PC-9 (cell line): ENCODE data around the gene FN3KRP. TPM values are rescaled to one million over a fixed set of nuclear protein-coding genes. Genes with fewer than 3 reads are reported as not detected.

Experiments used
- BruUV-seq: library from RNA; stranded (reverse); fragments of 400-500 nt; replicated peaks from 2 replicates; lab custom pipeline; 2021; lab: Mats Ljungman, UMichigan
- CTCF ChIA-PET: fragments of 300-600 bp; sonication (Branson Sonifier 250); formaldehyde crosslinking; loops from one replicate; lab custom pipeline; 2022; ENCODE audit warnings: antibody characterized with exemption; lab: Charles Lee
- POLR2A ChIA-PET: fragments of 300-600 bp; sonication (Branson Sonifier 250); formaldehyde crosslinking; loops from one replicate; lab custom pipeline; 2022; ENCODE audit warnings: antibody characterized with exemption; ENCODE audit not compliant: unreplicated experiment; lab: Charles Lee
- DNase-seq, 2 experiments: peaks; one replicate each; pipeline versions ENCODE4 v3.0.0 to v3.0.0-alpha.2; 2015 to 2022; ENCODE audit warnings: mixed read lengths in 1 of 2
- H2AFZ ChIP-seq: fragments of 200-600 bp; sonication (generic); 2 replicates; pipeline ENCODE4 v1.8.1; 2017; ENCODE audit warnings: antibody characterized with exemption
- H3F3A ChIP-seq: fragments of 200-600 bp; sonication (generic); 2 replicates; pipeline ENCODE4 v1.8.1; 2017; ENCODE audit warnings: antibody characterized with exemption, mild to moderate bottlenecking, low read depth; ENCODE audit not compliant: insufficient read depth
- H3K27ac ChIP-seq: fragments of 200-600 bp; sonication (generic); 2 replicates; pipeline ENCODE4 v1.6.1; 2016; ENCODE audit warnings: mixed run types
- H3K27me3 ChIP-seq: fragments of 200-600 bp; sonication (generic); 2 replicates; pipeline ENCODE4 v1.6.1; 2016; ENCODE audit warnings: low read depth, mixed run types; ENCODE audit not compliant: insufficient read depth
- H3K36me3 ChIP-seq: fragments of 200-600 bp; sonication (generic); 2 replicates; pipeline ENCODE4 v1.6.1; 2016; ENCODE audit warnings: low read depth, mixed run types
- H3K4me1 ChIP-seq: fragments of 200-600 bp; sonication (generic); replicated peaks from 2 replicates; pipeline ENCODE4 v1.6.1; 2016; ENCODE audit warnings: mixed run types; ENCODE audit not compliant: insufficient read depth
- H3K4me2 ChIP-seq: fragments of 200-600 bp; sonication (generic); 2 replicates; pipeline ENCODE4 v1.6.1; 2017; ENCODE audit warnings: mixed run types
- H3K4me3 ChIP-seq: fragments of 200-600 bp; sonication (generic); 2 replicates; pipeline ENCODE4 v1.6.1; 2016; ENCODE audit warnings: mixed run types
- H3K79me2 ChIP-seq: fragments of 200-600 bp; sonication (generic); 2 replicates; pipeline ENCODE4 v1.6.1; 2017; ENCODE audit warnings: low read depth, mixed run types
- H3K9me2 ChIP-seq: fragments of 200-600 bp; sonication (generic); 2 replicates; pipeline ENCODE4 v1.8.1; 2017; ENCODE audit warnings: mild to moderate bottlenecking; ENCODE audit not compliant: insufficient read depth
- H3K9me3 ChIP-seq: fragments of 200-600 bp; sonication (generic); 2 replicates; pipeline ENCODE4 v1.8.1; 2016; ENCODE audit warnings: low read depth; ENCODE audit not compliant: insufficient read depth
- H4K20me1 ChIP-seq: fragments of 200-600 bp; sonication (generic); 2 replicates; pipeline ENCODE4 v1.8.1; 2017; ENCODE audit not compliant: insufficient read depth
- EZH2 ChIP-seq: fragments of 200-600 bp; sonication (generic); IDR thresholded peaks from 2 replicates; pipeline ENCODE4 v1.8.0; 2017; ENCODE audit warnings: antibody characterized with exemption, low read depth
- intact Hi-C: fragments of 100-400 bp; cut with micrococcal nuclease; formaldehyde crosslinking; loops from one replicate; pipeline ENCODE4 v1.10.0; 2022; ENCODE audit not compliant: unreplicated experiment
- total RNA-seq: library from RNA; stranded (reverse); gene quantifications from 2 replicates; pipeline ENCODE4 v1.2.3, GENCODE V29; 2021
- TF ChIP-seq, protein P1 (sequence below): fragments of 200-600 bp; sonication (generic); conservative IDR thresholded peaks from 2 replicates; pipeline ENCODE4 v1.6.1; 2017; ENCODE audit warnings: mixed run types, antibody characterized with exemption, mild to moderate bottlenecking, moderate library complexity

Gene FN3KRP
- total RNA-seq, 1 experiment from 2014 or later, result 28.8 TPM

- H3K9me2 ChIP-seq, result no peaks in the 10 kb centered on the region
- H2AFZ ChIP-seq, result no peak overlapping the region
- no peak overlapping the region for H3K27ac ChIP-seq
- H3K27me3 ChIP-seq, result no peaks in the 10 kb centered on the region
- H3K4me3 ChIP-seq, result peak overlapping the region; percentile 75; the same call in 1 of the 2 replicates
- no peak for DNase-seq
- H3K9me3 ChIP-seq, result no peaks in the 10 kb centered on the region
- POLR2A ChIA-PET, result no interaction called here
- no peaks in the 10 kb centered on the region for H3K4me1 ChIP-seq
- H3F3A ChIP-seq, result no peaks in the 10 kb centered on the region
- no peaks in the 10 kb centered on the region; the same call in 1 of the 2 replicates for H4K20me1 ChIP-seq
- H3K79me2 ChIP-seq, result 0 out of 2 replicates have a peak, but pooled peaks cover 11% of the 10 kb centered on the region
- BruUV-seq, result TSS peak; percentile 54
- CTCF ChIA-PET, result no interaction called here
- no peak for TF ChIP-seq EZH2
- TF ChIP-seq, protein P1, sequence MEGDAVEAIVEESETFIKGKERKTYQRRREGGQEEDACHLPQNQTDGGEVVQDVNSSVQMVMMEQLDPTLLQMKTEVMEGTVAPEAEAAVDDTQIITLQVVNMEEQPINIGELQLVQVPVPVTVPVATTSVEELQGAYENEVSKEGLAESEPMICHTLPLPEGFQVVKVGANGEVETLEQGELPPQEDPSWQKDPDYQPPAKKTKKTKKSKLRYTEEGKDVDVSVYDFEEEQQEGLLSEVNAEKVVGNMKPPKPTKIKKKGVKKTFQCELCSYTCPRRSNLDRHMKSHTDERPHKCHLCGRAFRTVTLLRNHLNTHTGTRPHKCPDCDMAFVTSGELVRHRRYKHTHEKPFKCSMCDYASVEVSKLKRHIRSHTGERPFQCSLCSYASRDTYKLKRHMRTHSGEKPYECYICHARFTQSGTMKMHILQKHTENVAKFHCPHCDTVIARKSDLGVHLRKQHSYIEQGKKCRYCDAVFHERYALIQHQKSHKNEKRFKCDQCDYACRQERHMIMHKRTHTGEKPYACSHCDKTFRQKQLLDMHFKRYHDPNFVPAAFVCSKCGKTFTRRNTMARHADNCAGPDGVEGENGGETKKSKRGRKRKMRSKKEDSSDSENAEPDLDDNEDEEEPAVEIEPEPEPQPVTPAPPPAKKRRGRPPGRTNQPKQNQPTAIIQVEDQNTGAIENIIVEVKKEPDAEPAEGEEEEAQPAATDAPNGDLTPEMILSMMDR, result no peak
- peak overlapping the region; percentile 84 for H3K4me2 ChIP-seq
- intact Hi-C loops, result no loop called here
- H3K36me3 ChIP-seq, result no peaks in the 10 kb centered on the region
Observed at GRCh38 chr17:82753201-82753464, 36.6 kb downstream of the FN3KRP start.

DNA sequence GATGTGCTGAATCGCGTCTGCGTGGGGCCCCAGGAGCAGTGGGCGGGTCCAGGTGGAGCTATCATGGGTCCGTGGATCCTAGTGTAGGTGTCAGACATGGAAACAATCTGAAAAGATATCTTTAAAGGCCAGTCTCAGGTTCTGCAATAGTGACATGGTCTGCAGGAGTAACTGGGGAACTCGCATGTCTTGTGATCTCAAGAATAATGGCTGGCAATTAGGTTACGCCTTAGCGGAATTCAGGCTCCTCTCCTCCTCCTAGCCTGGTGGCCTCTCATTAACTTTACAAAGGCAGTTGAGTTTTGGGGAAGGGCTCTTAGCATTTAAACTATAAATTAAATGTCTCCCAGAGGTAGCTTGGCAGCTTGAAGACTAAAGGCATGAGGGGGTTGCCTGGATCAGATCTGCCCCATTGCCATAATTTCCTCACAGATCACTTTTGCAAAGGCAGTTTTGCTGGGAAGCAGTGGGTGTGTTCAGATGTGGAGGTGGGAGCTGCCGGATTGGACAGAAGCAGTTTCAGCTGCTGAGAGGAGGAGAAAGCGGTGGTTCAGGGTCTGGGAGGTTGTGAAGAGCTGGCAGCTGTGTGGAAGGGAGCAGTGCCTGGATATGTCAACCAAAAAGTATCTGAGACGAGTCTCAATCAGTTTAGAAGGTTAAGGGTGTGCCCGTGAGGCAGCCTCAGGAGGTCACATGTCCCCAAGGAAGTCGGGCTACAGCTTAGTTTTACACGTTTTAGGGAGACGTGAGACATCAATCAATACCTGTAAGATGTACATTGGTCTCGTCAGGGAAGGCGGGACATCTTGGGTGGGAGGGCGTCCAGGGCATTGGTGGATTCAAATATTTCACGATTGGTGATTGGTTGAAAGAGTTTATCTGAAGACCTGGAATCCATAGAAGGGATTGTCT, 38.0 kb downstream of the FN3KRP start:
- H3K4me3 ChIP-seq, result no peak overlapping the region

GRCh38 chr17:82756166-82756565, 39.7 kb downstream of the FN3KRP start:
- H3K9me3 ChIP-seq, result no peaks in the 10 kb centered on the region
- DNase-seq, result no peak
- H2AFZ ChIP-seq, result no peak overlapping the region
- intact Hi-C loops, result no loop called here
- ChIA-PET CTCF (no interaction called here), POLR2A (interaction anchor here (0.6 kb wide), 1 partner anchor 24 kb away, joined by 9 read pairs; no protein-coding TSS in a partner anchor)
- H3K27me3 ChIP-seq, result no peaks in the 10 kb centered on the region
- H3F3A ChIP-seq, result no peaks in the 10 kb centered on the region
- TF ChIP-seq EZH2, result no peak
- TF ChIP-seq, protein P1, result no peak
- H3K79me2 ChIP-seq, result 0 out of 2 replicates have a peak, but pooled peaks cover 11% of the 10 kb centered on the region
- no peaks in the 10 kb centered on the region; the same call in 1 of the 2 replicates for H4K20me1 ChIP-seq
- H3K4me1 ChIP-seq, result no peaks in the 10 kb centered on the region
- H3K36me3 ChIP-seq, result no peaks in the 10 kb centered on the region
- H3K9me2 ChIP-seq, result no peaks in the 10 kb centered on the region
- no peak overlapping the region for H3K4me3 ChIP-seq
- H3K27ac ChIP-seq, result no peak overlapping the region
- no TSS peak for BruUV-seq
- no peak overlapping the region for H3K4me2 ChIP-seq

More for the DNA sequence above, 38.0 kb downstream of the FN3KRP start:
- POLR2A ChIA-PET, result interaction anchor here (0.6 to 0.7 kb wide), 2 partner anchors 8 to 411 kb away, joined by 4 to 5 read pairs; no protein-coding TSS in a partner anchor
- H3K36me3 ChIP-seq, result no peaks in the 10 kb centered on the region
- H2AFZ ChIP-seq, result no peak overlapping the region
- intact Hi-C loops, result no loop called here
- no peaks in the 10 kb centered on the region for H3K4me1 ChIP-seq
- no peak overlapping the region for H3K4me2 ChIP-seq
- H3K9me3 ChIP-seq, result no peaks in the 10 kb centered on the region
- H3K27ac ChIP-seq, result no peak overlapping the region
- CTCF ChIA-PET, result no interaction called here
- BruUV-seq, result no TSS peak
- no peaks in the 10 kb centered on the region; the same call in 1 of the 2 replicates for H4K20me1 ChIP-seq
- no peaks in the 10 kb centered on the region for H3F3A ChIP-seq
- TF ChIP-seq, protein P1, result no peak
- no peak for TF ChIP-seq EZH2
- H3K79me2 ChIP-seq, result 0 out of 2 replicates have a peak, but pooled peaks cover 11% of the 10 kb centered on the region
- H3K9me2 ChIP-seq, result no peaks in the 10 kb centered on the region
- no peak for DNase-seq
- H3K27me3 ChIP-seq, result no peaks in the 10 kb centered on the region
